Natural killer cell (primary cell): ENCODE results near the gene ADM. TPM values are rescaled to one million over a fixed set of nuclear protein-coding genes. Genes with fewer than 3 reads are reported as not detected.

Experiments
- ATAC-seq, 3 donors: fragments of 150-1000 bp in 2 of 3; fragments of 200-7000 bp in 1 of 3; cut with Tn5 transposase; 1 replicate in 1 of 3; 2 replicates in 2 of 3; pipeline ENCODE4 v1.10.0; 2021; ENCODE audit warnings: mild to moderate bottlenecking in 2 of 3, moderate library complexity in 2 of 3
- DNase-seq, 2 donors: peaks; one replicate each; pipeline versions ENCODE4 v3.0.0 to v3.0.0-alpha.2; 2013 to 2021; ENCODE audit warnings: mixed read lengths in 1 of 2
- H3K27ac ChIP-seq: one replicate; pipeline ENCODE4 v1.5.1; 2013; ENCODE audit warnings: mild to moderate bottlenecking, low read length
- H3K27me3 ChIP-seq: one replicate; pipeline ENCODE4 v1.6.1; 2013; ENCODE audit warnings: low read length; ENCODE audit not compliant: control insufficient read depth, insufficient read depth
- H3K36me3 ChIP-seq: one replicate; pipeline ENCODE4 v1.6.1; 2013; ENCODE audit warnings: low read length; ENCODE audit not compliant: control insufficient read depth, insufficient read depth
- H3K4me1 ChIP-seq: one replicate; pipeline ENCODE4 v1.6.1; 2013; ENCODE audit warnings: low read length; ENCODE audit not compliant: control insufficient read depth, insufficient read depth
- H3K4me3 ChIP-seq: one replicate; pipeline ENCODE4 v1.5.1; 2013; ENCODE audit warnings: low read length
- H3K9me3 ChIP-seq: one replicate; pipeline ENCODE4 v1.6.1; 2013; ENCODE audit warnings: low read length; ENCODE audit not compliant: control insufficient read depth, insufficient read depth
- H3K27ac Mint-ChIP-seq, 2 donors: one replicate each; pipeline ENCODE4 v1.8.0; 2022; ENCODE audit warnings: mild to moderate bottlenecking in 2 of 2, mixed read lengths in 2 of 2, moderate library complexity in 1 of 2
- H3K27me3 Mint-ChIP-seq, 2 donors: one replicate each; pipeline ENCODE4 v1.8.0; 2022; ENCODE audit warnings: low read depth in 2 of 2, mixed read lengths in 2 of 2
- H3K36me3 Mint-ChIP-seq: one replicate; pipeline ENCODE4 v1.8.0; 2022; ENCODE audit warnings: mixed read lengths
- H3K4me1 Mint-ChIP-seq, 2 donors: one replicate each; pipeline ENCODE4 v1.8.0; 2022; ENCODE audit warnings: mixed read lengths in 2 of 2
- H3K4me3 Mint-ChIP-seq: one replicate; pipeline ENCODE4 v1.8.0; 2022; ENCODE audit warnings: mild to moderate bottlenecking, moderate library complexity, mixed read lengths
- H3K9me3 Mint-ChIP-seq, 2 donors: one replicate each; pipeline ENCODE4 v1.8.0; 2022; ENCODE audit warnings: mixed read lengths in 2 of 2
- CTCF ChIP-seq: fragments of 200-600 bp; IDR thresholded peaks from one replicate; pipeline ENCODE4 v1.8.0; 2022; ENCODE audit warnings: antibody characterized with exemption
- whole genome bisulfite sequencing: methylation state at CpG from one replicate; pipeline ENCODE4 v1.1.7; 2013; ENCODE audit warnings: missing lambda C conversion rate; ENCODE audit not compliant: insufficient coverage; 5-methylcytosine and 5-hydroxymethylcytosine counted together
- intact Hi-C: fragments of 100-400 bp; cut with micrococcal nuclease; formaldehyde crosslinking; loops from one replicate; pipeline ENCODE4 v1.14.2; 2022
- total RNA-seq, 4 donors: library from RNA; stranded (reverse); fragments of 120-200 nt in 1 of 4; gene quantifications; one replicate each; pipeline versions ENCODE4 v1.2.3 to v1.2.4, GENCODE V29; 2013 to 2022

The ADM gene
- total RNA-seq, 3 donors from 2014 or later (not counting 1 experiment from before 2014, with no cell fraction given) = 0.82 to 7.0 (median 5.8) TPM

GRCh38 chr11:10288881-10289764, 15.8 kb upstream of the ADM start:
- no peaks in the 10 kb centered on the region for H3K36me3 ChIP-seq
- Mint-ChIP-seq H3K9me3 (no peaks in the 10 kb centered on the region), H3K4me1 (peaks cover 24 to 31% of the 10 kb centered on the region in 2 donors), H3K36me3 (no peaks in the 10 kb centered on the region), H3K27me3 (no peaks in the 10 kb centered on the region), H3K4me3 (no peak overlapping the region), H3K27ac (no peak overlapping the region)
- H3K27me3 ChIP-seq = no peaks in the 10 kb centered on the region
- ATAC-seq (no peak), DNase-seq (no peak)
- H3K27ac ChIP-seq = no peak overlapping the region
- no peak for TF ChIP-seq CTCF
- H3K4me1 ChIP-seq = peaks cover 5% of the 10 kb centered on the region
- no peak overlapping the region for H3K4me3 ChIP-seq
- WGBS = 92% methylated on average over 24 of the region's 24 CpGs
- intact Hi-C loops = no loop called here
- H3K9me3 ChIP-seq = no peaks in the 10 kb centered on the region

- ATAC-seq = no peak
- H3K27me3 ChIP-seq = peaks cover 7% of the 10 kb centered on the region
- peaks cover 12% of the 10 kb centered on the region for H3K4me1 ChIP-seq
- peaks cover 2 to 3% of the 10 kb centered on the region in 2 donors for H3K27me3 Mint-ChIP-seq
- no peaks in the 10 kb centered on the region for H3K9me3 Mint-ChIP-seq
- no peak overlapping the region for H3K27ac Mint-ChIP-seq
- intact Hi-C loops = no loop called here
- H3K4me3 ChIP-seq = no peak overlapping the region
- peaks cover 3% of the 10 kb centered on the region for H3K36me3 Mint-ChIP-seq
- H3K9me3 ChIP-seq = no peaks in the 10 kb centered on the region
- no peak overlapping the region for H3K27ac ChIP-seq
- TF ChIP-seq CTCF = no peak
- no peaks in the 10 kb centered on the region for H3K36me3 ChIP-seq
- no peak overlapping the region for H3K4me3 Mint-ChIP-seq
- DNase-seq = no peak
- H3K4me1 Mint-ChIP-seq = peaks cover 27 to 32% of the 10 kb centered on the region in 2 donors
- 93% methylated on average over 10 of the region's 10 CpGs for WGBS
Observed at GRCh38 chr11:10289765-10290380, 15.0 kb upstream of the ADM start.

GRCh38 chr11:10291801-10292638, 12.9 kb upstream of the ADM start:
- Histone ChIP-seq H3K27ac (no peak overlapping the region), H3K27me3 (peaks cover 22% of the 10 kb centered on the region), H3K36me3 (no peaks in the 10 kb centered on the region), H3K9me3 (no peaks in the 10 kb centered on the region), H3K4me3 (no peak overlapping the region), H3K4me1 (peaks cover 16% of the 10 kb centered on the region)
- 94% methylated on average over 17 of the region's 17 CpGs for WGBS
- Mint-ChIP-seq H3K4me1 (peaks cover 33 to 36% of the 10 kb centered on the region in 2 donors), H3K27ac (no peak overlapping the region), H3K27me3 (peaks cover 21 to 25% of the 10 kb centered on the region in 2 donors), H3K36me3 (peaks cover 6% of the 10 kb centered on the region), H3K9me3 (no peaks in the 10 kb centered on the region), H3K4me3 (peak overlapping the region; percentile 64)
- TF ChIP-seq CTCF = no peak
- DNase-seq (no peak), ATAC-seq (no peak)
- intact Hi-C loops = no loop called here
